SIG-M5 treated with dmso at 0.1 percent for 504 hours (cell line): Measurements from ENCODE around the gene MXD1.
"Not testable (repeated sequence)": the region's sequence is repeated elsewhere in the genome, so short reads cannot be mapped to it uniquely, and the experiment has no call there.

Source experiments
- DNase-seq: peaks from one replicate; lab custom pipeline; 2025; ENCODE audit not compliant: unreplicated experiment; lab: John Stamatoyannopoulos, UW

The MXD1 gene, protein sequence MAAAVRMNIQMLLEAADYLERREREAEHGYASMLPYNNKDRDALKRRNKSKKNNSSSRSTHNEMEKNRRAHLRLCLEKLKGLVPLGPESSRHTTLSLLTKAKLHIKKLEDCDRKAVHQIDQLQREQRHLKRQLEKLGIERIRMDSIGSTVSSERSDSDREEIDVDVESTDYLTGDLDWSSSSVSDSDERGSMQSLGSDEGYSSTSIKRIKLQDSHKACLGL

GRCh38 chr2:69914950-69915945 is at the start of gene MXD1:
MXD1 (plus strand) TSS chr2:69915109; CDS start chr2:69915331, 222 bp downstream.
- DNase-seq = peak; percentile 7

DNA sequence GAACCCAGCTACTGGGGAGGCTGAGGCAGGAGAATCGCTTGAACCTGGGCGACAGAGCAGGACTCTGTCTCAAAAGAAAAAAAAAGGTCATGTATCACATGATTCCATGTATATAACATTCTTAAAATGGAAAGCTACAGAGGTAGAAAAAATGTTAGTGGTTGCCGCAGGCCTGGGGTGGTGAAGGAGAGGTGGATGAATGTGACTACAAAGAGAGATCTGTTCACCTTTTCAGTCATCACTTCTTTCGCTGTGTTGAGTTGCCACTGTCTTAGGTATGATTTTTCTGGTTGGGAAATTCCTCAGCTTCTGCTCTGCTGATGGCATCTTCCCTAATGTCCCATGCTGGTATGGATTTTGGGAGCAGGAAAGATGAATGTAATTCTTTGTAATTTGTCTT is 26.5 kb upstream of the MXD1 start:
- DNase-seq = no peak

GRCh38 chr2:69889302-69889701 is 25.6 kb upstream of the MXD1 start:
- DNase-seq = no peak

- DNase-seq = no peak
Observed at GRCh38 chr2:69890881-69891280, 24.0 kb upstream of the MXD1 start.

- not testable (repeated sequence) for DNase-seq
Observed at GRCh38 chr2:69892838-69893424, 22.0 kb upstream of the MXD1 start.

DNA sequence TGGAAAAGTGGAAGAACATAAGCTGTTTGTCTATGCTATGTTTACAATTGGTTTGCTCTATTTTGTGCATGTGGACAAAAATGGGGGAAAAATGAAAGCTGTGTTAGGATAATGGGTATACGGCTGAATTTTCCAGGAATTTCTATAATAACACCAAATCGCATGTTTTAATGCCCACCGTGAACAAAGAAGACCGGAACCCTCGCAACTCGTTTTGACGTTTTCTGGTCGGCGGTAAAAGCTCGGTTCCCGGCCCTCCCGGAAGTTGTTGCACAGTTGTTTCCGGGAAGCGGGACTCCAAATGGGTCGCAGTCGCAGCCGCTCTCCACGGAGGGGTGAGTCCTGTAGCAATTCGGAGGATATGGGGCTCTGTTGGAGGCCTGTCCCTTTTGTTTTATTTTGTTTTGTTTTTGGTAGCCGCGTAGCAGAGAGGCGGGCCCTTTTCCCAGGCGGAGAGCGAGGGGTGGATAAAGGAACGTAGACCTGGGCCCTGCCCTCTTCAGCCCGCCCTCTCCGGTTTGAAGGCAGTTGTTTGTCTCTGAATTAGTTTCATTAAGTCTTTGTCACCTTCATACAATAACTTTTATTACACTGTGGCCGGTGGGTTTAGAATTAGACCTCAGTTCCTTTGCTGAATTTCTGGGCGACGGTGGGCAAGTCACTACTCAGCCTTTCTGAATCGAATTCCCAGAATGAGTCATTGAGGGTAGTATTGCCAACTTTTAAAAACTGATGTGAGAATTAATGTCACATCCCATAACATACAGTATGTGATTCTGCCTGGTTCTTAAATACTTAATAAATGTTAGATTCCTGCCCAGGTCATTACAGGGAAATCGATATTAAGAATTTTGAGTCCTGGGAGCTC is 21.0 kb upstream of the MXD1 start, which contains the start of gene SNRNP27:
Gene SNRNP27, plus strand, starts transcription at position 273 of the 868 bp plus-strand sequence. Its CDS starts 29 bp downstream, at position 302.
- DNase-seq = peak; percentile 82

DNA sequence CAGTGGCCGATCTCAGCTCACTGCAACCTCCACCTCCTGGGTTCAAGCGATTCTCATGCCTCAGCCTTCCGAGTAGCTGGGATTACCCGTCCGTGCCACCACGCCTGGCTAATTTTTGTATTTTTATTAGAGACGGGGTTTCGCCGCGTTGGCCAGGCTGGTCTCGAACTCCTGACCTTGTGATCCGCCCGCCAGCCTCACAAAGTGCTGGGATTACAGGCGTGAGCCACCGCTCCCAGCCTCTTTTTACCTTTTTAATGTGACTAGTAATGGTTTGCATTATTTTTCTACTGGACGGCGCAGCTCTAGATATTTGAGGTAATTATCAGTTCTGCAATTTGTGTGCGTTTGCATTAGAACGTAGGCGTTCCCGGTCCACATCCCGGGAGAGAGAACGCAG is 20.2 kb upstream of the MXD1 start:
- DNase-seq = not testable (repeated sequence)

- DNase-seq = peak; percentile 96
Observed at GRCh38 chr2:69902213-69902922, 12.5 kb upstream of the MXD1 start.

DNA sequence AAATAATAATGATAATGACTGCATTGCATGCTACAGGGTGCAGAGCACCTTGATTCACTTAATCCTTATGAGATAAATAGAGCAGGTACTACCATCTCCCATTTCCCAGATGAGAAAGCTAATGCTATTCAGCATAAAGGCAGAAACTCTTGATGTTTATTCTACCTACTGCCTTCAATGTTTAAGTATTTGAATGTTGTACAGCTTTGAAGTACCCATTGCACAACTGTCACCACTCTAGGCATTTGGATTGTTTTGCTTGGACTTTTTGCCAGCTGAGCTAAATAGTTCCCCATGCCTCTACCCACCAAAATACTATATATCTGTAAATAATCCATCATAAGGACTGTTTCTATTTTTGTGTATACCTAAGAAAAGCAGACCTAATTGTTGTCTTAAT is 7.7 kb upstream of the MXD1 start:
- no peak for DNase-seq

DNA sequence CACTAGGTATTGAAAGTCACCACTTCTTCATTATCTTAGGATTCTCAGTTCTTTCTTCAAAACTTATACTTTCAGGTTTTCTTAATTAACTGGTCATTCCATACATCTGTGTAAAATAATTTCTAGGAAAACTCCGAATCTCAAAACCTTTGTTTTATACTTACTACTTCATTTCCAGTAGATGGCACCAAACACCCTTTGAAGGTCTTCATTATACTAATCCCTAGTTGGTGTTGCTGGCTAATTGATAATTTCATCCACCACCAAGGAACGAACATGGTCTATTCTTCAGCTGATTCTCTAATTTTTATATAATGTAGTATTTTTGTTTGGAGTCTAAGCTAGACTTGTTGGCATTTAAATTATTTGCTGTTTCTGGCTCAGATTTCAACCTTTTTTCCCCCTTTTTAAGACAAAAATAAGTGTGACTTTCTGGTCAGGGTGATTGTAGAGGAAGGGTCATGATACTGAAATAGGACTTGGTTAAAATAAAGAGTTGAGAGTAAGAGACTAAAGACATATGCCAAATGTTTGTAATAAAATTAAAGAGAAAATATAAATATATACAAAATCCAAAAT is 2.8 kb upstream of the MXD1 start:
- DNase-seq = peak; percentile 83

DNA sequence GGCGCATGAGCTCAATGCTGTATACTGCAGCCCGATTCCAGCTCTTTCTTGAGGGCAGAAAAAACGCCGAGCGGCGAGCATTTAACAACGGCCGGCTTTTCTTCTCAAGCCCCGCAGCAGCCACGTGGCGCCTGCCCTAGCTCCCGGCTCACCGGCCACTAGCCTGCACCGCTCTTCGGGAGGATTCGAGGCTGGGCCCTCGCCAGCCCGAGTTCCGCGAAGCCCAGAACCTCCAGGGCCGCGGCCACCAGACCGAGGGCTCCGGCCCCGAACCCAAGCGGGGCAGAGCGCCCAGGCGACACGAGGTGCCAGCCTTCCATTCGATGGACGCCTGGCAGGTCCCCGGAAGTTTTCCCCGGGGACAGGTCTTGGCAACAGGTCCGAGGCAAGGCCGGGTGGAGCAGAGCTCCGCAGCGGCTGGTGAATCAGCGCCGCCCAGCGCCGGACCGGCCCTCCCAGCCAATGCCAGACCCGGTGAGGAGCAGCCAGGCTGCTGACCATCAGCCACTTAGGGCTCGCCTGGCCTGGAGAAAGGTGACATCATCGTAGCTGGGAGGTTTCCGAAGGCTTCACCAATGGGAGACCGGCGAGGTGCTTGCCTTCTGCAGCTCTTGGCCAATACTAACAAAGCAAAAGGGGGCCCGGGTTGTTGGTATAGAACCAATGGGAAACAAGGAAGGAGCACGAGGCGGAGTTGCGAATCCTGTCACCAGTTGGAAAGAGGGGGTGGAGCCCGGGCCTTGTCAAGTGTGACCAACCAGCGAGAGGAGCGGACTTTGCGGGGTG is 552 bp upstream of the MXD1 start:
- peak; percentile 100 for DNase-seq

DNA sequence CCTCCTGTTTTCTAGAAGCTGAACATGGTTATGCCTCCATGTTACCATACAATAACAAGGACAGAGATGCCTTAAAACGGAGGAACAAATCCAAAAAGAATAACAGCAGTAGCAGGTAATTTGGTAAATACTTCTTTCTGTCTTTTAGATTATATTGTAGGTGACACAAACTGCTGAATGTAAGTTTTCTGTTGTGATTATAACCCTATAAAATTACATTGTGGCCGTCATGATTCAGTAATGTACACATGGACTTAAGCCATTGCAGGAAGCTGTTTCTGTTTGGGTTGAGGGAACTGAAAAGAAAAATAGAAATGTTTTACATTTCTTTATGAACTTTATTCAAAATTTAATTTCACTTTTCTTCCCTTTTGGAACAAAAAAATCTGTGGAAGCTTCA is 1.2 kb downstream of the MXD1 start:
- no peak for DNase-seq

- DNase-seq = peak; percentile 35
Observed at GRCh38 chr2:69917852-69918251, 2.9 kb downstream of the MXD1 start.

- DNase-seq = peak; percentile 65
Observed at GRCh38 chr2:69918401-69918800, 3.5 kb downstream of the MXD1 start.

GRCh38 chr2:69923116-69923515 is 8.2 kb downstream of the MXD1 start:
- no peak for DNase-seq

GRCh38 chr2:69926849-69927515 is 12.1 kb downstream of the MXD1 start:
- DNase-seq = peak; percentile 79

DNA sequence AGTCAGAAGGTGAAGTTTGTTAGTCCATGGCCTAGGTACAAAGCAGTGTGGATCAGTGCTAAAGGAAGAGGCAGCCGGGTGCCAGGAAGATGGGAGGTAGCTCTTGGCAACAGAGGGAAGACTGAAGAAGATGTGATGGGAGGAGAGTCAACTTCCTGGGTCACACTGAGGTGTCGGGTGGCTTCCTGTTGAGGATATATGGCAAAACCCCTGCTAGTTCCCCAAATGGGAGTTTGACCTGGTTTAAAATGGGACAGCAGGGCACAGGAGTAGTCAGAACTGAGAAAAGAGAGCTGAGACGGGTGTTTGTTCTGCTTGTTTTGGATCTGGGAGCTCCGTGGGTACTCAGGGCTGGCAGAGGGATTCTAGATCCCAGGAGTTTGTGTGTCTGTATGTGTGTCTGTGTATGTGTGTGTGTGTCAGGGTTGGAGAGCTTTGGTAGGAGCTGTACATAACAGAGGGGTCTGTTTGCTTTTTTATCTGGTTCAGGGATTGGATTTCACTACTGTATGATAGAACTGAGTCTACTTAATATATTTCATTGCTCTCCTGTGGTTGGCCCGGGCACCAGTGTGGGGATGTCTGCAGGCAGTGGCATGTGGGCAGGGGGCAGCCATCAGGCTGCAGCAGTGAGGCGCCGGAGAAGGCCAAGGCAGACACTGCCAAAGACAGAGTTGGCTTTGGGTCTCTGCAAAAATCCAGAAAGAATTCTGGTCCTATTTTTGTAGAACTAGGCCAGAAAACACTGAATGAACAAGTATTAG is 17.1 kb downstream of the MXD1 start:
- DNase-seq = no peak

GRCh38 chr2:69932596-69932922 is 17.6 kb downstream of the MXD1 start:
- DNase-seq = no peak
